DND-41 (cell line): ENCODE data around the gene MOV10L1.

ENCODE experiments used
- CTCF ChIP-seq: IDR thresholded peaks from 2 replicates; pipeline ENCODE4 v1.5.1; 2012; ENCODE audit warnings: borderline replicate concordance, low read length, moderate library complexity, mild to moderate bottlenecking; ENCODE audit not compliant: poor library complexity, severe bottlenecking; ENCODE audit errors: extremely low read depth
- EZH2 ChIP-seq: IDR thresholded peaks from 3 replicates; pipeline ENCODE4 v1.6.1; 2012; ENCODE audit warnings: borderline replicate concordance, low read depth, mild to moderate bottlenecking, moderate library complexity, low read length, inconsistent platforms; ENCODE audit not compliant: severe bottlenecking

- TF ChIP-seq EZH2: no peak
- no peak for TF ChIP-seq CTCF
Observed at GRCh38 chr22:50136581-50137015, 46.8 kb downstream of the MOV10L1 start.
